CD4-positive, alpha-beta T cell treated with Interleukin-12 subunit alpha and Interleukin-12 subunit beta, for 1 hour (primary cell): ENCODE measurements around the gene PPP2R2B.
A peak's percentile ranks its signal among the peaks of the same experiment; 100 is the strongest.

Experiments
- DNase-seq: peaks from one replicate; pipeline ENCODE4 v3.0.0-alpha.2; 2020

PPP2R2B gene

GRCh38 chr5:146690880-146691355, 187.6 kb downstream of the PPP2R2B start:
- DNase-seq: no peak

- DNase-seq: no peak
These were observed 190.9 kb downstream of the PPP2R2B start for GRCh38 chr5:146687630-146688029.

- DNase-seq: no peak
These were observed 194.7 kb downstream of the PPP2R2B start for GRCh38 chr5:146683861-146684260.

GRCh38 chr5:146682899-146683532, 195.5 kb downstream of the PPP2R2B start:
- no peak for DNase-seq

GRCh38 chr5:146681585-146682105, 196.9 kb downstream of the PPP2R2B start:
- no peak for DNase-seq

GRCh38 chr5:146680846-146681584, 197.5 kb downstream of the PPP2R2B start:
- DNase-seq: no peak

GRCh38 chr5:146675636-146676035, 202.9 kb downstream of the PPP2R2B start:
- DNase-seq: no peak

- no peak for DNase-seq
These were observed 205.7 kb downstream of the PPP2R2B start for GRCh38 chr5:146672866-146673265.

- no peak for DNase-seq
These were observed 206.8 kb downstream of the PPP2R2B start for GRCh38 chr5:146671561-146672295.

- no peak for DNase-seq
These were observed 208.9 kb downstream of the PPP2R2B start for GRCh38 chr5:146669656-146670055.

GRCh38 chr5:146667633-146668272, 210.8 kb downstream of the PPP2R2B start:
- DNase-seq: no peak

GRCh38 chr5:146662229-146662628, 216.3 kb downstream of the PPP2R2B start:
- peak; percentile 60 for DNase-seq

GRCh38 chr5:146660376-146660960, 218.1 kb downstream of the PPP2R2B start:
- DNase-seq: no peak

- DNase-seq: no peak
These were observed 218.6 kb downstream of the PPP2R2B start for GRCh38 chr5:146659961-146660360.

GRCh38 chr5:146656703-146657102, 221.9 kb downstream of the PPP2R2B start:
- DNase-seq: no peak

GRCh38 chr5:146653560-146653959, 225.0 kb downstream of the PPP2R2B start:
- no peak for DNase-seq

GRCh38 chr5:146652547-146652946, 226.0 kb downstream of the PPP2R2B start:
- DNase-seq: no peak

- no peak for DNase-seq
These were observed 230.8 kb downstream of the PPP2R2B start for GRCh38 chr5:146647656-146648199.

- DNase-seq: no peak
These were observed 232.1 kb downstream of the PPP2R2B start for GRCh38 chr5:146646441-146646840.

- no peak for DNase-seq
These were observed 233.2 kb downstream of the PPP2R2B start for GRCh38 chr5:146645342-146645741.

GRCh38 chr5:146644831-146645230, 233.7 kb downstream of the PPP2R2B start:
- DNase-seq: no peak

- DNase-seq: no peak
These were observed 234.8 kb downstream of the PPP2R2B start for GRCh38 chr5:146643776-146644175.
